Suprapubic skin (tissue), 4 donors: ENCODE results near the gene LRRN4. TPM values are rescaled to one million over a fixed set of nuclear protein-coding genes. Genes with fewer than 3 reads are reported as not detected.

Source experiments
- DNase-seq, 2 donors: peaks; one replicate each; pipeline ENCODE4 v3.0.0-alpha.2; 2019; ENCODE audit warnings: low spot score in 2 of 2
- H3K27ac ChIP-seq: fragments of 200-600 bp; sonication (generic); one replicate; pipeline ENCODE4 v1.5.1; 2019
- H3K27me3 ChIP-seq: fragments of 200-600 bp; sonication (generic); one replicate; pipeline ENCODE4 v1.5.1; 2019
- H3K36me3 ChIP-seq: fragments of 200-600 bp; sonication (generic); one replicate; pipeline ENCODE4 v1.5.1; 2019
- H3K4me1 ChIP-seq: fragments of 200-600 bp; sonication (generic); one replicate; pipeline ENCODE4 v1.5.1; 2019
- H3K4me3 ChIP-seq: fragments of 200-600 bp; sonication (generic); one replicate; pipeline ENCODE4 v1.5.1; 2019; ENCODE audit warnings: mild to moderate bottlenecking
- H3K9me3 ChIP-seq: fragments of 200-600 bp; sonication (generic); one replicate; pipeline ENCODE4 v1.5.1; 2019
- CTCF ChIP-seq, 2 donors: fragments of 200-600 bp in 1 of 2; fragments of 450-650 bp in 1 of 2; sonication (generic) in 1 of 2; IDR thresholded peaks; one replicate each; pipeline ENCODE4 v1.5.1; 2016 to 2019; ENCODE audit warnings: antibody characterized with exemption in 2 of 2, mild to moderate bottlenecking in 1 of 2, moderate library complexity in 1 of 2
- EP300 ChIP-seq: sonication (generic); formaldehyde crosslinking; IDR thresholded peaks from one replicate; pipeline ENCODE4 v1.6.1; 2017; ENCODE audit warnings: antibody characterized with exemption
- POLR2A ChIP-seq, 2 donors: fragments of 450-650 bp; IDR thresholded peaks; one replicate each; pipeline ENCODE4 v1.6.1; 2017; ENCODE audit warnings: antibody characterized with exemption in 2 of 2, mild to moderate bottlenecking in 2 of 2, moderate library complexity in 2 of 2
- POLR2AphosphoS5 ChIP-seq, 3 donors: sonication (generic); formaldehyde crosslinking; IDR thresholded peaks; one replicate each; pipeline ENCODE4 v1.6.1; 2017; ENCODE audit warnings: antibody characterized with exemption in 3 of 3
- WGBS: methylation state at CpG from one replicate; pipeline ENCODE4 v1.1.5; 2018; 5-methylcytosine and 5-hydroxymethylcytosine counted together
- total RNA-seq, 4 donors: library from RNA; depleted of rRNA; stranded (reverse); fragments of >200 nt; gene quantifications; one replicate each; pipeline ENCODE4 v1.1.0, GENCODE V29; 2016

LRRN4 gene
- total RNA-seq, 4 donors from 2014 or later: 0.80 TPM; not detected in 3

GRCh38 chr20:6074784-6075183, 20.9 kb upstream of the LRRN4 start:
- Histone ChIP-seq H3K27me3 (no peaks in the 10 kb centered on the region), H3K36me3 (peaks cover 14% of the 10 kb centered on the region), H3K4me1 (no peaks in the 10 kb centered on the region), H3K9me3 (no peaks in the 10 kb centered on the region), H3K4me3 (no peak overlapping the region), H3K27ac (no peak overlapping the region)
- no peak for DNase-seq
- WGBS: 96% methylated on average over 2 of the region's 2 CpGs
- TF ChIP-seq CTCF (IDR thresholded peaks at IDR 0.05) (no peak), EP300 (no peak), POLR2AphosphoS5 (IDR thresholded peaks at IDR 0.05) (no peak), POLR2A (IDR thresholded peaks at IDR 0.05) (no peak)

GRCh38 chr20:6074145-6074561, 20.3 kb upstream of the LRRN4 start:
- no peak overlapping the region for H3K27ac ChIP-seq
- no peaks in the 10 kb centered on the region for H3K27me3 ChIP-seq
- peak in 1 of 2 donors; percentile 41 for DNase-seq
- WGBS: 65% methylated on average over 2 of the region's 2 CpGs
- no peaks in the 10 kb centered on the region for H3K4me1 ChIP-seq
- H3K36me3 ChIP-seq: peaks cover 14% of the 10 kb centered on the region
- no peak overlapping the region for H3K4me3 ChIP-seq
- peak in 1 of 2 donors; percentile 17 for TF ChIP-seq CTCF (IDR thresholded peaks at IDR 0.05)
- no peak for TF ChIP-seq EP300
- no peaks in the 10 kb centered on the region for H3K9me3 ChIP-seq

GRCh38 chr20:6070829-6071695, 17.2 kb upstream of the LRRN4 start:
- TF ChIP-seq POLR2AphosphoS5 (IDR thresholded peaks at IDR 0.05): no peak
- TF ChIP-seq EP300: no peak
- TF ChIP-seq POLR2A (IDR thresholded peaks at IDR 0.05): no peak
- no peak for TF ChIP-seq CTCF (IDR thresholded peaks at IDR 0.05)
- 86% methylated on average over 6 of the region's 6 CpGs for WGBS

GRCh38 chr20:6069669-6070068, 15.8 kb upstream of the LRRN4 start:
- TF ChIP-seq POLR2AphosphoS5 (IDR thresholded peaks at IDR 0.05): no peak
- no peak for TF ChIP-seq POLR2A (IDR thresholded peaks at IDR 0.05)
- TF ChIP-seq EP300: no peak
- no peak for TF ChIP-seq CTCF (IDR thresholded peaks at IDR 0.05)
- H3K27ac ChIP-seq: no peak overlapping the region
- no peaks in the 10 kb centered on the region for H3K36me3 ChIP-seq
- H3K4me3 ChIP-seq: no peak overlapping the region
- DNase-seq: no peak
- no peaks in the 10 kb centered on the region for H3K4me1 ChIP-seq
- no peaks in the 10 kb centered on the region for H3K27me3 ChIP-seq
- 89% methylated on average over 2 of the region's 2 CpGs for WGBS
- H3K9me3 ChIP-seq: no peaks in the 10 kb centered on the region

More at GRCh38 chr20:6070829-6071695, 17.2 kb upstream of the LRRN4 start:
- Histone ChIP-seq H3K27ac (no peak overlapping the region), H3K4me1 (no peaks in the 10 kb centered on the region), H3K9me3 (no peaks in the 10 kb centered on the region), H3K36me3 (peaks cover 4% of the 10 kb centered on the region), H3K4me3 (no peak overlapping the region), H3K27me3 (no peaks in the 10 kb centered on the region)
- no peak for DNase-seq

GRCh38 chr20:6067763-6068318, 14.0 kb upstream of the LRRN4 start:
- Histone ChIP-seq H3K36me3 (no peaks in the 10 kb centered on the region), H3K4me1 (no peaks in the 10 kb centered on the region), H3K27ac (no peak overlapping the region), H3K4me3 (no peak overlapping the region), H3K9me3 (no peaks in the 10 kb centered on the region), H3K27me3 (no peaks in the 10 kb centered on the region)
- no peak for TF ChIP-seq POLR2A (IDR thresholded peaks at IDR 0.05)
- TF ChIP-seq POLR2AphosphoS5 (IDR thresholded peaks at IDR 0.05): no peak
- TF ChIP-seq CTCF (IDR thresholded peaks at IDR 0.05): no peak
- no peak for TF ChIP-seq EP300
- 80% methylated on average over 4 of the region's 4 CpGs for WGBS
- no peak for DNase-seq
